ENCODE results near the gene GCNA.
"Not testable (repeated sequence)": the region's sequence is repeated elsewhere in the genome, so short reads cannot be mapped to it uniquely, and the experiment has no call there.

The GCNA gene

GRCh38 chrX:71578253-71579135, at the start of gene GCNA:
Gene GCNA, plus strand, starts transcription at chrX:71578437. Its CDS starts 2,385 bp downstream, at chrX:71580822.
- no peak for DNase-seq

DNA sequence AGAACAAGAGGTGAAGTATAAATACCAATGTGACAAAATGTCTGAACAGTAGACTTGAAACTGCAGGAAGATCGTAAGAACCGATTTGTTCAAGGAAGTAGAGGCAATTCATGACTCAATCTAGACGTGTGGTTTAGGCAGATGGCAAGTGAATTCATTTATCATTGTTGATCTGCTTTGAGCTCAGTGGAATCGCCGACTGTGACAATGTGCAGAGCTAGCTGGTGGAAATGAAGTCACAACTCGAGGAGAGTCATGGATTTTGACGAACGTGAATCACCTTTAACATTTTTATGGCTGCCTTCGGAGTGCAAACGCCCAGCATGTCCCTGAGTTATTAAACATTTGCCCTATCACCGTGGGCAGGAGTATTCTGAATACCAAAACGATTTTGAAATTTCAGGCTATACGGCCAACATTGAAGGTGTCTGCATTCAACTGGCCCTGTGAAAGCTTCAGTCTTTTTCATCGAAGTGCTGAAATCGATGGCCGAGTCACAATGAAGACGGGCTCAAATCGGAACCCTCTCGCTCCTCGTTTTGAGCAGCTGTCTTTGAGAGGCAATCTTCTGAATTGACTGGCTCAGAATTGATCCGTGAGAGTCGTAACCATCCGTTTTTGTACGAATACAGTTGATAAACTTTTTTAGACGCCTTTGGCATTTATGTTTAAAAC, 46.0 kb upstream of the GCNA start:
- DNase-seq: no peak

GRCh38 chrX:71532753-71533425, 45.3 kb upstream of the GCNA start, which contains the start of gene OGT:
Gene OGT, plus strand, starts transcription at chrX:71533104. Its CDS starts 196 bp downstream, at chrX:71533300.
- DNase-seq: peak; percentile 97

- no peak for DNase-seq
Observed at GRCh38 chrX:71533516-71533850, 44.8 kb upstream of the GCNA start.

DNA sequence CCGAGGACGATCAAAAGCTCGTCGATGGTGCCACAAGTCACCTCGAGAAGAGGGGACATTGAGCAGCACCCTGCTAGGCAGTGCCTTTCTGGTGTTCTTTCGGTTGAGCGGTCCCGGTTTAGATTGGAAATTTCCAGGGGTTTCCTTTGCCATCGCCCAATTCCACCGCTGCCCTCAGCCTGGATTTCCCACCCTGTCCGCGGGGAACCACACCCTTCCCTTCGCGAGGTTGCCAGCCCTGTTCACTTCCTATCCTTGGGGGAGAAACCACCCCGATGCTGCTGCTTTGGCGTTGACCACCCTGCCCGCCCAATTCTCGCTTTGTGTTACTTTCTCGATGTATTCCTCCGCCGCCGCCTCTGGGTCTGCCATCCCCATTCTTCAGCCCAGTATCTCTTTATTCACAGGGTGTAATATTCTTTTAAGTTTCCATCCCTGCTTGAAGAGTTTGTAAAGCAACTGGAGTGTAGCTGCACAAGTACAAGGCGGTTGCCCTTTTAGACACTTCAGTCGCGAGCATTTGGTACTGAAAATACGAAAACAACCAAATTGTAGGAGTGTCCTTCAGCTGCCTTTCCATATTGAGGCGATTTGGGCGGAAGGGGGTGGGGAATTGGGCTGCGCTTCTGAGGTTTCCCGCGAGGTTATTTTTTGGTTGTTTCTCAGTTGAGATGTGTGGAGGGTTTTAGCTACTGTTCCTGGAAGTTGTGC, 44.2 kb upstream of the GCNA start:
- DNase-seq: peak; percentile 48

DNA sequence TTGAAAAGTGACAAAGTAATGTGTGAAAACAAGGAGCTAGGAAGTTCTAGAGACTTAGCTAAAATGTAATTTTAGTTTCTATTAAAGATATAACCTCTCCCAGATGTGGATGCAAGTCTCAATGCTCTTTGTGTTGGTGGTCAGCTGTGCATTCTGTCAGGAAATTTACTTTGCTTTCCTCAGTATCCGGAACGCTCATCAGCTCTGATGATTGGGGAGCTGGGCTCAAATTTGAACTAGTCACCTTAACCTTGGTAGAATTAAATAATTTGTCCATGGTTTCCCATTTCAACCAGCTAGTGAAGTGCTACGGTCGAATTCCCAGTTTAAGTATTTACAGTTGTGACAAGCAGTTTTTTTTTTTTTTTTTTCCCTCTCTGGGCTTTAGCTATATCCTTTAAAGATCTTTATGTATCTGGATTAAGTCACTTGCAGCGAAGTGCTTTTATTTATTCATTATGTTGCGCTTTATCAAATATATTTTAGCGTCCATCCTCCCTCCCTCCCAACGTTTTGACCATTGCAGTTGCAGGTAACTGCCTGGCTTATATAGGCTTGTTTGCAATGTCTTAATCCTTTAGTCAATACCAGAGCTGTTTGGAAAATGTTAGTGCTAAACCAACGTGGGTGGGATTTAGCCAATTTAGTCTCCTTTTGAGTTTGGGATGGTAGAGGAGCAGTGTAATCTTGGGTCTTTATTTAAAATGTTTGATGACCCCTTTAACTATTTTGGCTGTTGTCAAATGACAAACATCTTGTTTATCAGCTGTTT, 43.3 kb upstream of the GCNA start:
- DNase-seq: no peak

GRCh38 chrX:71536285-71536684, 42.0 kb upstream of the GCNA start:
- DNase-seq: no peak

GRCh38 chrX:71537743-71538142, 40.5 kb upstream of the GCNA start:
- no peak for DNase-seq

DNA sequence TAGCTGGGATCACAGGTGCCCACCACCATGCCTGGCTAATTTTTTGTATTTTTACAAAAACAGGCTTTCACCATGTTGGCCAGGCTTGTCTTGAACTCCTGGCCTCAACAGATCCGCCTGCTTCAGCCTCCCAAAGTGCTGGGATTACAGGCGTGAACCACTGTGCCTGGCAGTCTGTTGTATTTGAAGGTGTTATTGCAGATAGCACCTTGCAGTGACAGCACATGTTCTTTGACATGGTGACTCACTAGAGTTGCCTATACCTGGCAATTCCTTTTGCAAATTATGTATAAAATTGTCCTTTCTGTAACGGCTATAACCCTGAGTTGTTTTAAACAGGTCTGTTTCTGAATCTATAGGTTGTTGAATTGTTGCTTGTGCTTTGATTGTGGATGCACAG, 37.4 kb upstream of the GCNA start:
- DNase-seq: no peak

DNA sequence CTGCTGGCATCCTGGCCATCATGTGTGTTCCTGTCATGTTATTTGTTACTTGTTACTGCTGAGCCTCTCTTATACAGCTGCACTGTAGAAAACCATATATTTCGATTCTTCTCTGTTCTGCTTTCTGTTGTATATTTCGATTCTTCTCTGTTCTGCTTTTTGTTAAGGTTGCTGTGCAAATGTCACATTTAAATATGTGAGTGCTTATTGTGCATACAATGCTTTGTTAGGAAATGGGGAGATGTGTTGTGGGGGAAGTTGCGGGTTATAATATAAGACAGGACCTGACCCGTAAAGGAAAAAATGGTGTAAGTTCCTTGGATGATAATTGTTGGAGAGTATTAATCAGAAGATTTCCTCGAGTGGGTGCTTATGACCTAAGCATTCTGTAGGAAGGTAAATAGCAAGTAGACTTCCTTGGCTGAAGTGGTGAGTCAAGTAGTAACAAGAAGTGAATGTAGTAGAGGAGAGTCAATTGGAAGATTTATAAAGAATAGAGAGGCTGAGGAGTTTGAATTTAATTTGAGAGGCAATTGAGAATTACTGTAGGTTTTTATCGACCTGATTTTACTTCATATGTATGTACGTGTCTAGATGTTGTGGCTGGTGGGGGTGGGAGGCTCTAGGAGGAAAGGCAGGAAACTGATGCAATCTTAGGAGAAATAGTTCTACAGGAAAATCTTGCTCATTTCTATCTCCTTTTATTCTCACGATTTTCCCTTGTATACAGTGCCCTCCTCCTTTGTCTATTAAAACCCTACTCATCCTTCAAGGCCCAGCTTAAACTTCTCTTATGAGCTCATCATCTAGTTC, 36.8 kb upstream of the GCNA start:
- DNase-seq: no peak

- DNase-seq: no peak
Observed at GRCh38 chrX:71542411-71542810, 35.8 kb upstream of the GCNA start.

DNA sequence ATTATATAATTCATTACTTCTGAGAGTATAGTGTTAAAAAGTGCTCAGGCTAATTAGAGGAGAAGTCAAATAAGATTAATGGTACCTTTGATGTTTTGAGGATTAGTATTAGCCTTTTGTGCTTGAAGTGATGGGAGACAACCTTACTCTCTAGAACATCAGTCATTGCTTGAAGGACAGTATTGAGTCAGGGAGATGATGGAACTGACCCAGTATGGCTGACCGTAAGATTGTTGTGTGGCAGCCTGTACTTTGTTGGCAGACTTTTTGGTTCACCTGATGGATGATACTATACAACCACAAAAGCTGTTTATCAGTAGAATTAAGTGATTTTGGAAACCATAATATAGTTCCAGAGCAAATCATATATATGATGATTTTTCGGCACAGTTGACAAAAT, 35.4 kb upstream of the GCNA start:
- no peak for DNase-seq

DNA sequence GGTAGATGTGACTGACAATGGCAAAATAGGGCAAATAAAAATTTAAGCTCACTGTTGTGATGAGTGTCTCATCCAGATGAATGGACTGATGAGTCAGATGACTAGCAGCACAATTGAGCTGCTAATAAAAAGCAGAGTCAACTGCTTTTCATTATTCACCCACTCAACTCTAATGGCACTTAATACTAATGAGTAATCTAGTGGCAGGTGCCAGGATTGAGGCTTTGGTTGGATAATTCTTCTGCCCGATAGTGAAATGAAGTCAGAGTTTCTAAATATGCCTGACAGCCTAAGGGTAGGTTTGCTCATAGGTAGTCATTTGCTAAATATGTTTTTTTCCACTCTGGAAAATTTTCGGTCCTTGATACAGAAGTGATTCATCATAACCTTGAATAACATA, 34.9 kb upstream of the GCNA start:
- DNase-seq: no peak

- DNase-seq: no peak
Observed at GRCh38 chrX:71545364-71545763, 32.9 kb upstream of the GCNA start.

- DNase-seq: no peak
Observed at GRCh38 chrX:71546879-71547278, 31.4 kb upstream of the GCNA start.

DNA sequence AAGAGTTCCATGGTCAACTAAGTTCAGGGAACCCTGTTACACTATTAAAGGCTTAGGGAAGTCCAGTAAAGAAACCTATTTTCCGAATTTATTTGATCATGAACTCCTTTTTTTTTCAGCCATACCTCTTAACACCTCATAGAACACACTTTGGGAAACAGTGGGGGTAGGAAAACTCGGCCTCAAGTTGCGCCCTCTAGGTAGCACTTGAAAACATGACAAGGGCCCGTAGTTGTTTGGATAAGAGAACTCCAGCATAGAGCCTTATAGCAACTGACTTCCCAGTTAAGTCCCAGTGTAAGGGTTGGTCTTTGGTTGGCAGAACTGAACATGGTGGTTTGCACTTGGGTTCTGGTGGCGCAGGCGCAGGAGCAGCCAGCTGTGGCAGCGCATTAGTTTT, 30.9 kb upstream of the GCNA start:
- DNase-seq: no peak

DNA sequence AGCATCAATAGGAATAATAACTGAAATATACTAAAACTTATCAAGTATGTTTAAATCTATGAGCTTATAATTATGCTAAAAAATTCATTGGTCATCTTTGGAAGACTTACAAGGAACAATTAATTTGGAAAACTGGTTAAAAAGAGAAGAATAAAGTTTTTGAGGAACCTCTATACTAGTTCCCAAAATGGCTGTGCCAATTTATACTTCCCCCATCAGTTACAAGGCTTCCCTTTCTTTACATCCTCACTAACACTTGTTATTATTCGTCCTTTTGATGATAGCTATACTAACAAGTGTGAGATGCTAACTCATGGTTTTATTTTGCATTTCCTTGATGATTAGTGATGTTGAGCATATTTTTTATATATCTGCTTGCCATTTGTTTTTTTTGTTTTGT, 28.3 kb upstream of the GCNA start:
- DNase-seq: no peak

GRCh38 chrX:71550578-71550977, 27.7 kb upstream of the GCNA start:
- DNase-seq: no peak

DNA sequence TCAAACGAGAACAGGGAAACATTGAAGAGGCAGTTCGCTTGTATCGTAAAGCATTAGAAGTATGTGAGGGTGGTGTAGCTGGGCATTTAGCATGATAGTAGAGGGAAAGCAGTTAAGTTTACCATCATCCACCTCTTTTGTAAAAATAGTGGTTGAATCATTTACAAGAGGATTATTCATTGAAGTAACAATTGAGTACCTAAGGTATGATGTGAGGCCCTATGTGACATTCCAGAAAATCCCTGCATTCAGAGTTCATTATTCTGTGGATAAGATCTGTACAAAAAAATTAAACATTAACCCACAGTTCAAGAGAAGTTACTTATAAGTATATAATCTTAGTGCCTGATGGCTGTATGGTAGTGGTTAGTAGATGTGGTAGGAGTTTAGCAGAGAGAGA, 22.2 kb upstream of the GCNA start:
- DNase-seq: no peak

GRCh38 chrX:71558920-71559319, 19.3 kb upstream of the GCNA start:
- DNase-seq: no peak

- DNase-seq: not testable (repeated sequence)
Observed at GRCh38 chrX:71559773-71560172, 18.5 kb upstream of the GCNA start.

GRCh38 chrX:71563921-71564320, 14.3 kb upstream of the GCNA start:
- DNase-seq: no peak
